ENCODE measurements around the gene ALOX5AP. TPM values are rescaled to one million over a fixed set of nuclear protein-coding genes. Genes with fewer than 3 reads are reported as not detected.
A peak's percentile ranks its signal among the peaks of the same experiment; 100 is the strongest.

ALOX5AP gene
- polyA plus RNA-seq, 3 donors, result 84.4 to 269 (median 220) TPM

DNA sequence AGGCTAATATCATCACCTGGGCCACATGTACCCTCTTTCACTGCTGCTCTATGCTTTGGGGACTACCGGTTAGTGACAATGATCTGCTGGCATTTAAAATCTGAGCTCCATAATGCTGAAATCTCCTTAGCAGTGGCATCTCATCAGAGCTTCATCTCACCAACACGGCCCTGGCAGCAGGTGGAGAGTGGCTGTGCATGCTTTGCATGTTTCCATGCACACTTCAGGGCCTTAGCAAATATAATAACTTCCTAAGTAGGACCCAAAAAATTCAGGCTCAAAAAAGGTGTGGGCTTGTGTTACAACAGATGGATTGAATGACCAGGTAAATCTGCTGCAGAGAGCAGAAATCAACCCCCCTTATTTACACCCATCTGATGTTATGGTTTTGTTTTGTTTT lies 55.2 kb downstream of the ALOX5AP start:
- WGBS (ENCODE audit: insufficient coverage), result 100% methylated on average over 2 of the region's 2 CpGs
- H3K9ac ChIP-seq (ENCODE audit: insufficient read depth, low read length, poor library complexity, severe bottlenecking), result no peak overlapping the region

DNA sequence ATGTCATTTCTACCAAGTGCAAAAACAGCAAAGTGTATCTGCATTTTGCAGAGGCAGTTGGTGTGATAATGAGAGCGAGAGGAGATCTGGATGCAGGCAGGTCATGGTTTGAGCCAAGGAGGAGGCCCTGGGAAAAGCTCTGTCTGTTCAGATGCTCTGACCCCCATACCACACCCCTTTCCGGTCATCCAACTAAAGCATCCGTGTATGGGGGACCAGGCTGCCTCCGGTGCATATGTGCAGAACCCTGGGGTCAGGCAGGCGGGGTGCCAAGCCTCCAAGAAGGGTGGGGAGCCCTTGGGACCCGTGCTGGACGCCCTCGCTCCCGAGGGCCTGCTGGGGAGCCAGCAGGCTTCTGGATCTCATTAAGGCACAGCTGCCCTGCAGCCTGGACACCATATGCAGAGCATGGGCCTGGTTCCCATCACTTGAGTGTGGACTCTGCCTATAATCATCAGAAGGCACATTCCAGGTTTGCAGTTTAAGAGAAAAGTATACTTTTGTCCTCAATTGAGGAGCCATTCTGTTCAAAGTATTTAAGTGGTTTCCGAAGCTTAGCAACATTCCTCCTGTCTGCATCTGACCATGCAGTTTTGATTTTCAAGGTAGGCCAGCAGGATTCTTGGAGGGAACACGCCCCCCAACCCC lies 56.1 kb downstream of the ALOX5AP start:
- H3K9me3 Mint-ChIP-seq, result no peaks in the 10 kb centered on the region
- WGBS (ENCODE audit: insufficient coverage), result 91% methylated on average over 9 of the region's 11 CpGs

More for the DNA sequence above, 55.2 kb downstream of the ALOX5AP start:
- Histone ChIP-seq H3K79me2 (ENCODE audit: insufficient read depth, low read length) (no peaks in the 10 kb centered on the region), H3K36me3 (replicated peaks in 1 of 2; ENCODE audit: control insufficient read depth in 1 of 2, insufficient read depth in 2 of 2, low read length in 2 of 2) (no peaks in the 10 kb centered on the region), H3K27ac (ENCODE audit: low read depth in 1 of 2, low read length in 2 of 2) (no peak overlapping the region), H2AFZ (ENCODE audit: insufficient read depth, low read depth, low read length, poor library complexity, severe bottlenecking) (no peak overlapping the region), H3K9me3 (replicated peaks in 1 of 2; ENCODE audit: control insufficient read depth in 1 of 2, insufficient read depth in 1 of 2, low read length in 2 of 2) (no peaks in the 10 kb centered on the region), H3K27me3 (ENCODE audit: control insufficient read depth in 2 of 2, insufficient read depth in 2 of 2, low read length in 2 of 2) (no peaks in the 10 kb centered on the region), H3K4me3 (replicated peaks in 1 of 3; ENCODE audit: low read depth in 2 of 3, low read length in 3 of 3) (no peak overlapping the region), H4K20me1 (ENCODE audit: insufficient read depth, low read length) (no peaks in the 10 kb centered on the region), H3K4me2 (replicated peaks; ENCODE audit: extremely low read depth, low read length, poor library complexity, severe bottlenecking) (no peak overlapping the region), H3K4me1 (ENCODE audit: control insufficient read depth in 1 of 2, insufficient read depth in 2 of 2, low read length in 2 of 2) (peaks cover 4% of the 10 kb centered on the region in 2 donors)
- Mint-ChIP-seq H3K9me3 (no peaks in the 10 kb centered on the region), H3K27ac (no peak overlapping the region), H3K36me3 (peaks cover 6 to 15% of the 10 kb centered on the region in 2 donors), H3K4me3 (no peak overlapping the region), H3K27me3 (ENCODE audit: low read depth in 3 of 3) (peaks cover 7 to 22% (median 9%) of the 10 kb centered on the region in 3 donors), H3K4me1 (peaks cover 20% of the 10 kb centered on the region)
- intact Hi-C loops (cut with micrococcal nuclease), result no loop called here
- no peak for DNase-seq
- TF ChIP-seq, protein P1, sequence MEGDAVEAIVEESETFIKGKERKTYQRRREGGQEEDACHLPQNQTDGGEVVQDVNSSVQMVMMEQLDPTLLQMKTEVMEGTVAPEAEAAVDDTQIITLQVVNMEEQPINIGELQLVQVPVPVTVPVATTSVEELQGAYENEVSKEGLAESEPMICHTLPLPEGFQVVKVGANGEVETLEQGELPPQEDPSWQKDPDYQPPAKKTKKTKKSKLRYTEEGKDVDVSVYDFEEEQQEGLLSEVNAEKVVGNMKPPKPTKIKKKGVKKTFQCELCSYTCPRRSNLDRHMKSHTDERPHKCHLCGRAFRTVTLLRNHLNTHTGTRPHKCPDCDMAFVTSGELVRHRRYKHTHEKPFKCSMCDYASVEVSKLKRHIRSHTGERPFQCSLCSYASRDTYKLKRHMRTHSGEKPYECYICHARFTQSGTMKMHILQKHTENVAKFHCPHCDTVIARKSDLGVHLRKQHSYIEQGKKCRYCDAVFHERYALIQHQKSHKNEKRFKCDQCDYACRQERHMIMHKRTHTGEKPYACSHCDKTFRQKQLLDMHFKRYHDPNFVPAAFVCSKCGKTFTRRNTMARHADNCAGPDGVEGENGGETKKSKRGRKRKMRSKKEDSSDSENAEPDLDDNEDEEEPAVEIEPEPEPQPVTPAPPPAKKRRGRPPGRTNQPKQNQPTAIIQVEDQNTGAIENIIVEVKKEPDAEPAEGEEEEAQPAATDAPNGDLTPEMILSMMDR (IDR thresholded peaks at IDR 0.05), result no peak

More for the DNA sequence above, 56.1 kb downstream of the ALOX5AP start:
- Mint-ChIP-seq H3K36me3 (peaks cover 6 to 13% of the 10 kb centered on the region in 2 donors), H3K27ac (no peak overlapping the region), H3K4me1 (peaks cover 21% of the 10 kb centered on the region), H3K4me3 (peak overlapping the region in 1 of 2 donors; percentile 47), H3K27me3 (ENCODE audit: low read depth in 3 of 3) (peaks cover 4 to 21% (median 12%) of the 10 kb centered on the region in 3 donors)
- Histone ChIP-seq H3K36me3 (replicated peaks in 1 of 2; ENCODE audit: control insufficient read depth in 1 of 2, insufficient read depth in 2 of 2, low read length in 2 of 2) (no peaks in the 10 kb centered on the region), H3K4me1 (ENCODE audit: control insufficient read depth in 1 of 2, insufficient read depth in 2 of 2, low read length in 2 of 2) (peaks cover 0 to 5% of the 10 kb centered on the region in 2 donors), H3K27me3 (ENCODE audit: control insufficient read depth in 2 of 2, insufficient read depth in 2 of 2, low read length in 2 of 2) (no peaks in the 10 kb centered on the region), H3K9ac (ENCODE audit: insufficient read depth, low read length, poor library complexity, severe bottlenecking) (no peak overlapping the region), H3K4me3 (replicated peaks in 1 of 3; ENCODE audit: low read depth in 2 of 3, low read length in 3 of 3) (no peak overlapping the region), H3K79me2 (ENCODE audit: insufficient read depth, low read length) (no peaks in the 10 kb centered on the region), H3K27ac (ENCODE audit: low read depth in 1 of 2, low read length in 2 of 2) (no peak overlapping the region), H2AFZ (ENCODE audit: insufficient read depth, low read depth, low read length, poor library complexity, severe bottlenecking) (no peak overlapping the region), H4K20me1 (ENCODE audit: insufficient read depth, low read length) (no peaks in the 10 kb centered on the region), H3K4me2 (replicated peaks; ENCODE audit: extremely low read depth, low read length, poor library complexity, severe bottlenecking) (no peak overlapping the region), H3K9me3 (replicated peaks in 1 of 2; ENCODE audit: control insufficient read depth in 1 of 2, insufficient read depth in 1 of 2, low read length in 2 of 2) (no peaks in the 10 kb centered on the region)
- TF ChIP-seq, protein P1 (IDR thresholded peaks at IDR 0.05), result no peak
- intact Hi-C loops (cut with micrococcal nuclease), result no loop called here
- DNase-seq, result no peak
